ENCODE measurements around the gene OBSCN.

OBSCN gene

DNA sequence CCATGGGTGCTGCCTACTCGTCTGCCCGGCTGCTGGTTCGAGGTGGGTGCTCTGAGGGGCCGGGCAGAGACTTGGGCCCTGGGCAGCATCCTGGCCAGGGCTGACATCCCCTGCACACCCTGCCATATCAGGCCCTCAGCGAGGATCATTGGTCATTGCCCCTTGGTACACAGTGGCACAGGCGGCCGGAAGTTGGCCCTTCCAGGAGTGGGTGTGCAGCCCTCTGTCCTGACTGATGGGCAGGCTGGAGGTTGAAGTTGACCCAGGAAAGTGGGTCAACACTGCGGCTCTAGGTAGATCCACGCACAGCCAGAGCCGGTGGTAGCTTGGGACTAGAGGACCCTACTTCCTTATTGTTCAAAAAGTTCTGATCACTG, 125.9 kb downstream of the OBSCN start:
- ChIA-PET CTCF (no interaction called here), POLR2A (ENCODE audit: low non-redundant PET) (no interaction called here)
- no peak for DNase-seq (ENCODE audit: low spot score)

DNA sequence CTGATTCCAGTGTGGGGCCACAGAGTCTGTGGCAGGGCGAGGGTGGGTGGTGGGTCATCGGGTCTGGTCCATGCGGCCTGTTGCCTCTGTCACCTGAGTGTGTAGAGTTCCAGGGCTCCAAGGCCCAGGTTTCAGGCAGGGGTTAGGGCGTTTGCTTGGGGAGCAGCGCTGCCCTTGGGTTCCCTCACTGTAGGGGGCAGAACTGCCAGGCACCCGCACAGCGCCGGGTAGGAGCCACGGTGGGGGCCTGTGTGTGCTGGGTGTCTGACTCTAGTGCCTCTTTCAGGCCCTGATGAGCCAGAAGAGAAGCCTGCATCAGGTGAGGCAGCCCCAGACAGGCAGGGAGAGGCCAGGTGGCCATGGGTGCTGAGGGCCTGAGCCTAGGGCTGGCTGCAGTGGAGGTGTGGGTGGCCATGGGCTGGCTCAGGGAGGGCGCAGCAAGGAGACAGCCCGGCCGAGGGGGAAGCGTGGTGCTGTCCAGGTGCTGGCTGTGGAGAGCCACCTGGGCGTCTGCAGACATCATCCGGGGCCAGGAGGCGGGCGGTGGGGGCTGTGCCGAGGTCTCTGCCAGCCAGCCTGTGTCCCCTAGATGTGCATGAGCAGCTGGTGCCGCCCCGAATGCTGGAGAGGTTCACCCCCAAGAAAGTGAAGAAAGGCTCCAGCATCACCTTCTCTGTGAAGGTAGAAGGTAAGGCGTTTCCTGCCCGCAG, 126.5 kb downstream of the OBSCN start:
- TF ChIP-seq, protein P1, sequence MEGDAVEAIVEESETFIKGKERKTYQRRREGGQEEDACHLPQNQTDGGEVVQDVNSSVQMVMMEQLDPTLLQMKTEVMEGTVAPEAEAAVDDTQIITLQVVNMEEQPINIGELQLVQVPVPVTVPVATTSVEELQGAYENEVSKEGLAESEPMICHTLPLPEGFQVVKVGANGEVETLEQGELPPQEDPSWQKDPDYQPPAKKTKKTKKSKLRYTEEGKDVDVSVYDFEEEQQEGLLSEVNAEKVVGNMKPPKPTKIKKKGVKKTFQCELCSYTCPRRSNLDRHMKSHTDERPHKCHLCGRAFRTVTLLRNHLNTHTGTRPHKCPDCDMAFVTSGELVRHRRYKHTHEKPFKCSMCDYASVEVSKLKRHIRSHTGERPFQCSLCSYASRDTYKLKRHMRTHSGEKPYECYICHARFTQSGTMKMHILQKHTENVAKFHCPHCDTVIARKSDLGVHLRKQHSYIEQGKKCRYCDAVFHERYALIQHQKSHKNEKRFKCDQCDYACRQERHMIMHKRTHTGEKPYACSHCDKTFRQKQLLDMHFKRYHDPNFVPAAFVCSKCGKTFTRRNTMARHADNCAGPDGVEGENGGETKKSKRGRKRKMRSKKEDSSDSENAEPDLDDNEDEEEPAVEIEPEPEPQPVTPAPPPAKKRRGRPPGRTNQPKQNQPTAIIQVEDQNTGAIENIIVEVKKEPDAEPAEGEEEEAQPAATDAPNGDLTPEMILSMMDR (conservative IDR thresholded peaks at IDR 0.05; ENCODE audit: low read depth) = no peak
- H3K27ac ChIP-seq = no peak overlapping the region
- ChIA-PET CTCF (no interaction called here), POLR2A (ENCODE audit: low non-redundant PET) (no interaction called here)
- DNase-seq (ENCODE audit: low spot score) = no peak

More for the DNA sequence above, 125.9 kb downstream of the OBSCN start:
- no peak overlapping the region for H3K27ac ChIP-seq
- TF ChIP-seq, protein P1 (conservative IDR thresholded peaks at IDR 0.05; ENCODE audit: low read depth) = no peak

DNA sequence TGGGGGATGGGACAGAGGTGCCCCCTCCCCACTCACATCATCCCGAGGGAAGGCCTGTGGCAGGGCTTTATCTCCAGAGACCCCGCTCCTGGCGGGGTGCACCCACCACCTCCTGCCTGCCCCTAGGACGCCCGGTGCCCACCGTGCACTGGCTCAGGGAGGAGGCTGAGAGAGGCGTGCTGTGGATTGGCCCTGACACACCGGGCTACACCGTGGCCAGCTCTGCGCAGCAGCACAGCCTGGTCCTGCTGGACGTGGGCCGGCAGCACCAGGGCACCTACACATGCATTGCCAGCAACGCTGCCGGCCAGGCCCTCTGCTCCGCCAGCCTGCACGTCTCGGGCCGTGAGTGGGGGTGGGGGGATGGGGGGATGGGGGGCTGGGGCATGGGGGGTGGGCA, 127.1 kb downstream of the OBSCN start:
- no peak overlapping the region for H3K27ac ChIP-seq
- ChIA-PET POLR2A (ENCODE audit: low non-redundant PET) (no interaction called here), CTCF (no interaction called here)
- TF ChIP-seq, protein P1 (conservative IDR thresholded peaks at IDR 0.05; ENCODE audit: low read depth) = no peak
- no peak for DNase-seq (ENCODE audit: low spot score)

DNA sequence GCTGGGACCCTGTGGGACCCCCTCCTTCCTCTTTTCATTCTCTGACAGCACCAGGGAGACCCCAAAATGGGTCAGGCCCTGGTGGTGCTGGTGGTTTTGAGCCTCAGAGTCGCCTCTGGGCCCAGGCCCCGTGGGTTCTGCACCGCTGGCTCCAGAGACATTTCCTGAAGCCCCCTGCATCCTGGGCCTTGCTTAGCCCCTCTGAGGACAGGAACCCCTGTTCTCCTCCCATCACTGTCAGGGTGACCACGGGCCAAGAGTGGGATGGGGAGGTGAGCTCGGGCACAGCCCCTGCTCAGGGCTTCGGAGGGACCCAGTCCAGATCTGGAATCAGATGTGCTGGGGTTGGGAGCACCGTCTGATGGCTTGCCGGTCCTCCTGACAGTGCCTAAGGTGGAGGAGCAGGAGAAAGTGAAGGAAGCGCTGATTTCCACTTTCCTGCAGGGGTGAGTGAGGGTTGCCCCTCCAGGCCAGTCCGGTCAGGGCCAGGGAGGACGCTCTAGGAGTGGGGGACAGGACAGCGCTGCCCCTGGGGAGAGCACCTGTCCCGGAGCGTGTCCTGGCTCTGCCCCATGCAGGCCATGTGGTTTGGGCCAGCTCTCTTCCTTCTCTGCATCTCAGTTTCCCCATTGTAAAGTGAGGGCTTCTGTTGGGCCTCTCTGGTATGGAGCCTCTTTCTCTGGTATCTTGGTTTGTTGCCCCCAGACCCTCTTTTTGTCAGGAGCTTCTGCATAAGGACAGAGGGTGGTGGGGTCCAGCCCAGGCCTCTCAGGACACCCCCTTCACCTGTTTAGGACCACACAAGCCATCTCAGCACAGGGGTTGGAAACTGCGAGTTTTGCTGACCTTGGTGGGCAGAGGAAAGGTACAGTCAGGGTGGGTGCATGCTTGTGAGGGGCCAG, 127.8 kb downstream of the OBSCN start:
- no peak overlapping the region for H3K27ac ChIP-seq
- ChIA-PET CTCF (no interaction called here), POLR2A (ENCODE audit: low non-redundant PET) (no interaction called here)
- DNase-seq (ENCODE audit: low spot score) = no peak
- TF ChIP-seq, protein P1 (conservative IDR thresholded peaks at IDR 0.05; ENCODE audit: low read depth) = no peak

DNA sequence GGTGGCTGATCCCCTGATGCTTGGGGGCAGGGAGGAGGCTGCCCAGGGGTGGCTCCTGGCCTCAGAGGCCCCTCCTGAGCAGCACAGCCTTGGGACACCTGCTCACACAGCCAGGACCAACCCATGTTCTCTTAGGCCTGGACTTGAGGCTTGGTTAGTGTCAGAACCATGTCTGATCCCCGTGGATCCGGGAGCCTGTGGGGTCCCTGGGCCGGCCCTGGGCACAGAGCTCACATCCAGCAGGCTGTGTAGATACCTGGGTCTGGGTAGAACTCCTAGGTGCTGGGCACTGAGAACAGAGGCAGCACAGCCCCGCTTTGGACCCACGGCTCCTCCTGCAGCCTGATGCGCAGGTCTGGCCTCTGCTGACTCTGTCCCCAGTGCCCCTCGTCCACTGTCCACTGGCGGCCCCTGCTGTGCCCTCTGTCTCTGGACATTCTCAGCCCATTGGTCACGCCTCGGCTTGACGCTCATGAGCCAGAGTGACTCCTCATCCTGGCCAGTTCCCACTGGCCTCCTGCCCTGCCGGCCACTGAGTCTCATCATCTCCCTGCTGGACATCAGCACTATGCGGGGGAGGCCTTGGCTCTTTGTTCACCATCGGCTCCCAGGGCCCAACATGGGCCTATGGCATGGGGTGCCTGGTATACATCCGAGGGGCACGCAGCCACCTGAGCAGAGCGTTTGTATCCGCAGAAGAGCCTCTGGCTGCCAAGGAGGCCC, 128.6 kb downstream of the OBSCN start:
- TF ChIP-seq, protein P1 (conservative IDR thresholded peaks at IDR 0.05; ENCODE audit: low read depth) = no peak
- ChIA-PET CTCF (no interaction called here), POLR2A (ENCODE audit: low non-redundant PET) (no interaction called here)
- no peak overlapping the region for H3K27ac ChIP-seq
- DNase-seq (ENCODE audit: low spot score) = no peak

DNA sequence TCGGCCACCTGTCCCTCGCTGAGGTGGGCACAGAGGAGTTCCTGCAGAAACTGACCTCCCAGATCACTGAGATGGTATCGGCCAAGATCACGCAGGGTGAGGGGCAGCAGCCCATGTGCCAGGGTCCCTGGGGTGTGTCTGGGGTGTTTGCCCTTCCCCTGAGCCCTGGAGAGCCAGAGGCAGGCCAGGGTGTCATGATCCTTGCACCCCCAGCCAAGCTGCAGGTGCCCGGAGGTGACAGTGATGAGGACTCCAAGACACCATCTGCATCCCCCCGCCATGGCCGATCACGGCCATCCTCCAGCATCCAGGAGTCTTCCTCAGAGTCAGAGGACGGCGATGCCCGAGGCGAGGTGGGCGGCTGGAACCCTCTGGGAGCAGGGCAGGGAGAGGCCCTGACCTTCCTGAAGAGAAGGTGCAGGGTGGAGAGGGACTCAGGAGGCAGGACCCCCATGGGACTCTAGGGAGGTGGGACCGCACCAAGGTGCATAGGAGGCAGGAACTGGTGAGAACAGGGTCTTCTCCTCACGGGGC, 129.3 kb downstream of the OBSCN start:
- TF ChIP-seq, protein P1 (conservative IDR thresholded peaks at IDR 0.05; ENCODE audit: low read depth) = no peak
- no peak overlapping the region for H3K27ac ChIP-seq
- ChIA-PET CTCF (no interaction called here), POLR2A (ENCODE audit: low non-redundant PET) (no interaction called here)
- no peak for DNase-seq (ENCODE audit: low spot score)
